OCI-LY1 (cell line): ENCODE data around the gene ABTB2.

Experiments used
- EZH2 ChIP-seq: fragments of 200-600 bp; sonication (generic), shearing (Covaris generic); IDR thresholded peaks from 2 replicates; pipeline ENCODE4 v1.8.0; 2017; ENCODE audit warnings: borderline replicate concordance, mixed run types, mild to moderate bottlenecking, antibody characterized with exemption, low read length, moderate library complexity, mixed read lengths
- TF ChIP-seq, protein P1 (sequence below): fragments of 200-600 bp; sonication (generic), shearing (Covaris generic); IDR thresholded peaks from 2 replicates; pipeline ENCODE4 v1.5.1; 2017; ENCODE audit warnings: mild to moderate bottlenecking, antibody characterized with exemption, low read length, moderate library complexity, mixed read lengths

DNA sequence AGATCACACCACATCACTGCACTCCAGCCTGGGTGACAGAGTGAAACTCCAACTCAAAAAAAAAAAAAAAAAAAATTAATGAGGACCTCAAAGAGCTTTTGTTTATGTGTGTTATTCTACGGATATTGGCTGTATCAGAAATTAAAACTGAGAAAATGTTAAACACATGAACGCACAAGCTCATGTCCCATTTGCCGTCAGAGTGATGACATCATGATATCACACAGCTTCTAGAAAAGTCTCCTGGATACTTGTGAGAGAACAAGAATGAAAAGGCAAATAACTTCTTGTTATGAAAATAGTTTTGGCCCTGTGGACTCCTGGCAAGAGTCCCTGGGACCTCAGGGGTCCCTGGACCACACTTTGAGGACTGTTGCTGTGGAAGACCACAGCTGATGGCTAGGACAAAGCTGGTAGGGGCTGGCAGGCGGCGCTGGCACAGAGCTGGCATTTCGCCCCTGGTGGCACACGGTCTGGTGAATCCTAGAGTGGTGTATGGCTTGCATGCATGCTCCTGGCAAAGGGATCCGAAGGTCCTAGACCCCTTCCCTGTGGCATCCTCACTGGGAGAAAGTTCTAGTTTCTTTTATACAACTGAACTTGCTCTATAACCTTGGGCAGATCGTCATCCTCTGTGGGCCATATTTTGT, 178.7 kb downstream of the ABTB2 start:
- TF ChIP-seq, protein P1, sequence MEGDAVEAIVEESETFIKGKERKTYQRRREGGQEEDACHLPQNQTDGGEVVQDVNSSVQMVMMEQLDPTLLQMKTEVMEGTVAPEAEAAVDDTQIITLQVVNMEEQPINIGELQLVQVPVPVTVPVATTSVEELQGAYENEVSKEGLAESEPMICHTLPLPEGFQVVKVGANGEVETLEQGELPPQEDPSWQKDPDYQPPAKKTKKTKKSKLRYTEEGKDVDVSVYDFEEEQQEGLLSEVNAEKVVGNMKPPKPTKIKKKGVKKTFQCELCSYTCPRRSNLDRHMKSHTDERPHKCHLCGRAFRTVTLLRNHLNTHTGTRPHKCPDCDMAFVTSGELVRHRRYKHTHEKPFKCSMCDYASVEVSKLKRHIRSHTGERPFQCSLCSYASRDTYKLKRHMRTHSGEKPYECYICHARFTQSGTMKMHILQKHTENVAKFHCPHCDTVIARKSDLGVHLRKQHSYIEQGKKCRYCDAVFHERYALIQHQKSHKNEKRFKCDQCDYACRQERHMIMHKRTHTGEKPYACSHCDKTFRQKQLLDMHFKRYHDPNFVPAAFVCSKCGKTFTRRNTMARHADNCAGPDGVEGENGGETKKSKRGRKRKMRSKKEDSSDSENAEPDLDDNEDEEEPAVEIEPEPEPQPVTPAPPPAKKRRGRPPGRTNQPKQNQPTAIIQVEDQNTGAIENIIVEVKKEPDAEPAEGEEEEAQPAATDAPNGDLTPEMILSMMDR: no peak
- no peak for TF ChIP-seq EZH2
